HEK293 (cell line): Measurements from ENCODE around the gene MYRIP.

Experiments used
- CTCF ChIA-PET: fragments of 350-600 bp; formaldehyde crosslinking; extraction: SDS; loops from one replicate; lab custom pipeline; 2021; ENCODE audit warnings: antibody characterized with exemption; lab: Yijun Ruan, JAX
- POLR2A ChIA-PET: fragments of 300-600 bp; formaldehyde crosslinking; extraction: SDS; loops from one replicate; lab custom pipeline; 2020; ENCODE audit warnings: antibody characterized with exemption, inconsistent platforms; lab: Yijun Ruan, JAX
- H3K27ac ChIP-seq: fragments of 200-500 bp; sonication (Bioruptor generic); 2 replicates; pipeline ENCODE4 v1.5.1; 2014; ENCODE audit warnings: low read depth, low read length, control low read depth, inconsistent platforms; ENCODE audit errors: extremely low read depth
- H3K36me3 ChIP-seq, 2 experiments: fragments of 200-500 bp in 1 of 2; sonication (Bioruptor generic) in 1 of 2; 1 replicate in 1 of 2; 2 replicates in 1 of 2; pipeline ENCODE4 v1.5.1; 2014 to 2017; ENCODE audit warnings: inconsistent platforms in 2 of 2, low read length in 2 of 2; ENCODE audit not compliant: control insufficient read depth in 2 of 2, insufficient read depth in 1 of 2
- H3K4me1 ChIP-seq: fragments of 200-500 bp; sonication (Bioruptor generic); 2 replicates; pipeline ENCODE4 v1.5.1; 2014; ENCODE audit warnings: mild to moderate bottlenecking, low read length, inconsistent platforms; ENCODE audit not compliant: control insufficient read depth, insufficient read depth
- H3K4me3 ChIP-seq: 2 replicates; pipeline ENCODE4 v1.5.1; 2011; ENCODE audit warnings: low read depth, mild to moderate bottlenecking, control low read depth, low read length, moderate library complexity
- H3K9me3 ChIP-seq: fragments of 200-500 bp; sonication (Bioruptor generic); 2 replicates; pipeline ENCODE4 v1.5.1; 2014; ENCODE audit warnings: low read depth, low read length, inconsistent platforms; ENCODE audit not compliant: control insufficient read depth, insufficient read depth
- SETDB1 ChIP-seq: IDR thresholded peaks from one replicate; pipeline ENCODE4 v1.6.1; 2017; ENCODE audit warnings: mild to moderate bottlenecking, low read length, moderate library complexity, mixed read lengths; ENCODE audit not compliant: insufficient read length
- TCF7L2 ChIP-seq: IDR thresholded peaks from 2 replicates; pipeline ENCODE4 v1.6.1; 2011; ENCODE audit warnings: low read depth, mild to moderate bottlenecking, inconsistent platforms, low read length, moderate library complexity, borderline replicate concordance
- ZBTB21 ChIP-seq: fragments of 450-650 bp; formaldehyde crosslinking; IDR thresholded peaks from 2 replicates; pipeline ENCODE4 v1.5.1; 2017; ENCODE audit warnings: missing biosample characterization, missing genetic modification characterization
- ZBTB48 ChIP-seq: fragments of 450-650 bp; formaldehyde crosslinking; IDR thresholded peaks from 2 replicates; pipeline ENCODE4 v1.5.1; 2016; ENCODE audit warnings: missing biosample characterization, missing genetic modification characterization
- ZEB2 ChIP-seq: fragments of 450-650 bp; formaldehyde crosslinking; IDR thresholded peaks from 2 replicates; pipeline ENCODE4 v1.5.1; 2016; ENCODE audit warnings: missing biosample characterization, missing genetic modification characterization
- ZNF10 ChIP-seq: fragments of 450-650 bp; formaldehyde crosslinking; IDR thresholded peaks from 2 replicates; pipeline ENCODE4 v1.5.1; 2017; ENCODE audit warnings: missing biosample characterization, missing genetic modification characterization
- ZNF2 ChIP-seq: fragments of 450-650 bp; formaldehyde crosslinking; IDR thresholded peaks from 2 replicates; pipeline ENCODE4 v1.5.1; 2016; ENCODE audit warnings: missing biosample characterization, missing genetic modification characterization
- ZNF221 ChIP-seq: fragments of 450-650 bp; formaldehyde crosslinking; IDR thresholded peaks from 2 replicates; pipeline ENCODE4 v1.5.1; 2017; ENCODE audit warnings: missing biosample characterization, missing genetic modification characterization, borderline replicate concordance
- ZNF510 ChIP-seq: fragments of 450-650 bp; formaldehyde crosslinking; IDR thresholded peaks from 2 replicates; pipeline ENCODE4 v1.5.1; 2018; ENCODE audit warnings: mild to moderate bottlenecking, missing genetic modification characterization, missing biosample characterization; ENCODE audit not compliant: insufficient replicate concordance
- ZNF514 ChIP-seq: fragments of 450-650 bp; formaldehyde crosslinking; IDR thresholded peaks from 2 replicates; pipeline ENCODE4 v1.5.1; 2016; ENCODE audit warnings: missing biosample characterization, missing genetic modification characterization
- ZNF548 ChIP-seq: fragments of 450-650 bp; formaldehyde crosslinking; IDR thresholded peaks from 2 replicates; pipeline ENCODE4 v1.5.1; 2016; ENCODE audit warnings: missing biosample characterization, missing genetic modification characterization
- ZNF600 ChIP-seq: fragments of 450-650 bp; formaldehyde crosslinking; IDR thresholded peaks from 2 replicates; pipeline ENCODE4 v1.5.1; 2016; ENCODE audit warnings: missing biosample characterization, missing genetic modification characterization
- ZNF610 ChIP-seq: fragments of 450-650 bp; formaldehyde crosslinking; IDR thresholded peaks from 2 replicates; pipeline ENCODE4 v1.5.1; 2016; ENCODE audit warnings: missing biosample characterization, missing genetic modification characterization, borderline replicate concordance
- ZNF626 ChIP-seq: fragments of 450-650 bp; sonication (Bioruptor Pico); formaldehyde crosslinking; IDR thresholded peaks from 2 replicates; pipeline ENCODE4 v1.5.1; 2018; ENCODE audit warnings: missing biosample characterization, missing genetic modification characterization, inconsistent platforms
- ZNF677 ChIP-seq: fragments of 450-650 bp; IDR thresholded peaks from 2 replicates; pipeline ENCODE4 v1.5.0; 2018; ENCODE audit warnings: missing biosample characterization, mild to moderate bottlenecking, missing genetic modification characterization, moderate library complexity
- ZNF837 ChIP-seq: fragments of 450-650 bp; formaldehyde crosslinking; IDR thresholded peaks from 2 replicates; pipeline ENCODE4 v1.5.1; 2016; ENCODE audit warnings: missing biosample characterization, missing genetic modification characterization
- ZXDB ChIP-seq: fragments of 450-650 bp; formaldehyde crosslinking; IDR thresholded peaks from 2 replicates; pipeline ENCODE4 v1.5.1; 2016; ENCODE audit warnings: missing biosample characterization, missing genetic modification characterization
- TF ChIP-seq, protein P1 (sequence below): fragments of 450-650 bp; formaldehyde crosslinking; IDR thresholded peaks from 2 replicates; pipeline ENCODE4 v1.5.1; 2016; ENCODE audit warnings: missing biosample characterization, missing genetic modification characterization
- TF ChIP-seq, protein P2 (sequence below): fragments of 450-650 bp; formaldehyde crosslinking; IDR thresholded peaks from 2 replicates; pipeline ENCODE4 v1.5.1; 2016; ENCODE audit warnings: missing biosample characterization, missing genetic modification characterization
- TF ChIP-seq, protein P3 (sequence below): fragments of 450-650 bp; formaldehyde crosslinking; IDR thresholded peaks from 2 replicates; pipeline ENCODE4 v1.5.1; 2017; ENCODE audit warnings: missing biosample characterization, mild to moderate bottlenecking, missing genetic modification characterization, moderate library complexity
- TF ChIP-seq, protein P4 (sequence below): fragments of 450-650 bp; formaldehyde crosslinking; IDR thresholded peaks from 2 replicates; pipeline ENCODE4 v1.5.1; 2016; ENCODE audit warnings: missing biosample characterization, missing genetic modification characterization

MYRIP gene

DNA sequence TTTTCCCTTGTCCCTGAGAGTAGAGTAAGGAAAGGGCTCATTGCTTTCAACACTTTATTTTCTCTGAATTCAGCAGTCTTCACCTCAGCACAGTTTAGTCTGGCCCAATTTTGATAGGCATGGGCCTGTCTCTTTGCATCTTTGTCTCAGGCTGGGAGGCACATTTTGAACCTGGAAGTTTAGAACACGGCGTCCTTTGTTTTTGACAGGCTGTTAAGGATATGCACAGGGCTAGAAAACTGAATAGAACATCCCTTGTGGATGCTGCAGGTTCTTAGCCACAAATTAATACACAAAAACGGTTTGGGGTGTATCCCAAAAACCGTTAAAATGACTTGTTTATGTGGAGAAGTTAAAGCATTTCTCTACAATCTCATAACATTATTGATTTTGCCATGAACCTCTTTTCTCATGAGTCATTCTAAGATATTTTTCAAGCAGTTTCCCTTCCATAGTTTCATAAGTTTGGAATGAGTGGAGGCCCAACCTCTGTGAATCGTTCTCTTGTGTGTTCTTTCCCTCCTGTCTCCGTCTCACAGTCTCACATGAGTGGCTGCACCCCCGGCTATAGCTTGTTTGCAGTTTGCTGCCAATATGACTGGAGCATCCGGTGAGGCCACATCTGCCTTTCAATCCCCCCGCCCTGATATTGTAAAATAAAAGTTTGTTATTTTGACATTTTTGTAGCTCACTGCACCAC lies 307.2 kb downstream of the MYRIP start:
- H3K27ac ChIP-seq = no peak overlapping the region
- no peaks in the 10 kb centered on the region for H3K36me3 ChIP-seq
- H3K4me1 ChIP-seq = no peaks in the 10 kb centered on the region
- POLR2A ChIA-PET = no interaction called here
- H3K4me3 ChIP-seq = no peak overlapping the region
- CTCF ChIA-PET = interaction anchor here (0.9 kb wide), 1 partner anchor 192 kb away, joined by 3 read pairs; no protein-coding TSS in a partner anchor
- TF ChIP-seq TCF7L2 = no peak
- TF ChIP-seq, protein P1, sequence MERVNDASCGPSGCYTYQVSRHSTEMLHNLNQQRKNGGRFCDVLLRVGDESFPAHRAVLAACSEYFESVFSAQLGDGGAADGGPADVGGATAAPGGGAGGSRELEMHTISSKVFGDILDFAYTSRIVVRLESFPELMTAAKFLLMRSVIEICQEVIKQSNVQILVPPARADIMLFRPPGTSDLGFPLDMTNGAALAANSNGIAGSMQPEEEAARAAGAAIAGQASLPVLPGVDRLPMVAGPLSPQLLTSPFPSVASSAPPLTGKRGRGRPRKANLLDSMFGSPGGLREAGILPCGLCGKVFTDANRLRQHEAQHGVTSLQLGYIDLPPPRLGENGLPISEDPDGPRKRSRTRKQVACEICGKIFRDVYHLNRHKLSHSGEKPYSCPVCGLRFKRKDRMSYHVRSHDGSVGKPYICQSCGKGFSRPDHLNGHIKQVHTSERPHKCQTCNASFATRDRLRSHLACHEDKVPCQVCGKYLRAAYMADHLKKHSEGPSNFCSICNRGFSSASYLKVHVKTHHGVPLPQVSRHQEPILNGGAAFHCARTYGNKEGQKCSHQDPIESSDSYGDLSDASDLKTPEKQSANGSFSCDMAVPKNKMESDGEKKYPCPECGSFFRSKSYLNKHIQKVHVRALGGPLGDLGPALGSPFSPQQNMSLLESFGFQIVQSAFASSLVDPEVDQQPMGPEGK (tag by site-specific recombination) = no peak
- no peak for TF ChIP-seq ZNF610 (tag by site-specific recombination)
- TF ChIP-seq ZNF10 (tag by site-specific recombination) = no peak
- no peak for TF ChIP-seq ZNF600 (tag by site-specific recombination)
- no peak for TF ChIP-seq ZBTB48 (tag by site-specific recombination)
- TF ChIP-seq ZNF837 (tag by site-specific recombination) = no peak
- TF ChIP-seq, protein P2, sequence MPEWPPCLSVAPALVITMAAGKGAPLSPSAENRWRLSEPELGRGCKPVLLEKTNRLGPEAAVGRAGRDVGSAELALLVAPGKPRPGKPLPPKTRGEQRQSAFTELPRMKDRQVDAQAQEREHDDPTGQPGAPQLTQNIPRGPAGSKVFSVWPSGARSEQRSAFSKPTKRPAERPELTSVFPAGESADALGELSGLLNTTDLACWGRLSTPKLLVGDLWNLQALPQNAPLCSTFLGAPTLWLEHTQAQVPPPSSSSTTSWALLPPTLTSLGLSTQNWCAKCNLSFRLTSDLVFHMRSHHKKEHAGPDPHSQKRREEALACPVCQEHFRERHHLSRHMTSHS = no peak
- TF ChIP-seq ZEB2 (tag by site-specific recombination) = no peak
- TF ChIP-seq, protein P3, sequence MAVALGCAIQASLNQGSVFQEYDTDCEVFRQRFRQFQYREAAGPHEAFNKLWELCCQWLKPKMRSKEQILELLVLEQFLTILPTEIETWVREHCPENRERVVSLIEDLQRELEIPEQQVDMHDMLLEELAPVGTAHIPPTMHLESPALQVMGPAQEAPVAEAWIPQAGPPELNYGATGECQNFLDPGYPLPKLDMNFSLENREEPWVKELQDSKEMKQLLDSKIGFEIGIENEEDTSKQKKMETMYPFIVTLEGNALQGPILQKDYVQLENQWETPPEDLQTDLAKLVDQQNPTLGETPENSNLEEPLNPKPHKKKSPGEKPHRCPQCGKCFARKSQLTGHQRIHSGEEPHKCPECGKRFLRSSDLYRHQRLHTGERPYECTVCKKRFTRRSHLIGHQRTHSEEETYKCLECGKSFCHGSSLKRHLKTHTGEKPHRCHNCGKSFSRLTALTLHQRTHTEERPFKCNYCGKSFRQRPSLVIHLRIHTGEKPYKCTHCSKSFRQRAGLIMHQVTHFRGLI (tag by site-specific recombination) = no peak
- TF ChIP-seq ZNF2 = no peak
- TF ChIP-seq, protein P4, sequence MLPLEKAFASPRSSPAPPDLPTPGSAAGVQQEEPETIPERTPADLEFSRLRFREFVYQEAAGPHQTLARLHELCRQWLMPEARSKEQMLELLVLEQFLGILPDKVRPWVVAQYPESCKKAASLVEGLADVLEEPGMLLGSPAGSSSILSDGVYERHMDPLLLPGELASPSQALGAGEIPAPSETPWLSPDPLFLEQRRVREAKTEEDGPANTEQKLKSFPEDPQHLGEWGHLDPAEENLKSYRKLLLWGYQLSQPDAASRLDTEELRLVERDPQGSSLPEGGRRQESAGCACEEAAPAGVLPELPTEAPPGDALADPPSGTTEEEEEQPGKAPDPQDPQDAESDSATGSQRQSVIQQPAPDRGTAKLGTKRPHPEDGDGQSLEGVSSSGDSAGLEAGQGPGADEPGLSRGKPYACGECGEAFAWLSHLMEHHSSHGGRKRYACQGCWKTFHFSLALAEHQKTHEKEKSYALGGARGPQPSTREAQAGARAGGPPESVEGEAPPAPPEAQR (tag by site-specific recombination) = no peak
- no peak for TF ChIP-seq ZNF510 (tag by site-specific recombination)
- no peak for TF ChIP-seq SETDB1
- no peak for TF ChIP-seq ZNF677 (tag by site-specific recombination)
- TF ChIP-seq ZNF514 = no peak
- TF ChIP-seq ZBTB21 (tag by site-specific recombination) = no peak
- TF ChIP-seq, all 188 proteins: peak for 0
- no peaks in the 10 kb centered on the region for H3K9me3 ChIP-seq

DNA sequence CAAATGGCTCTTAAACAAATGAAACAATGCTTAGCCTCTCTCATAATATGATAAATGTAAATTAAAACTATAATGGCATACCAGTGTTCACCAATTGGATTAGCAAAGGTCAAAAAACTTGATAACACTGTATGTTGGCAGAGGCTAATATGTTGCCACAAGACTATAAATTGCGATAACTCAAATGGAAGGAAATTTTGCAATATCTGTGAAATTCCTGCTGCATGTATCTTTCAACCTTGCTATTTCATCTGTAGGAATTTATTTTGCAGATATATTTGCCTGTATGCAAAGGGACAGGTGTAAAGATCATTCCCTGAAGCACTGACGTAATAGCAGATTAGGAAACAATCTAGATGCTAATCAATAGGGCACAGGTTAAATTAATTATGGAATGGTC lies 308.7 kb downstream of the MYRIP start:
- CTCF ChIA-PET = no interaction called here

More for the DNA sequence above, 308.7 kb downstream of the MYRIP start:
- H3K36me3 ChIP-seq = no peaks in the 10 kb centered on the region
- H3K4me3 ChIP-seq = no peak overlapping the region
- TF ChIP-seq ZNF626 = no peak
- TF ChIP-seq ZXDB = no peak
- no peak for TF ChIP-seq ZNF221
- no peak for TF ChIP-seq ZNF548 (tag by site-specific recombination)
- TF ChIP-seq, all 188 proteins: peak for 0
- no peaks in the 10 kb centered on the region for H3K4me1 ChIP-seq
- no peak overlapping the region for H3K27ac ChIP-seq
- H3K9me3 ChIP-seq = no peaks in the 10 kb centered on the region
- POLR2A ChIA-PET = no interaction called here
